Vagina (tissue), 2 donors: ENCODE results near the gene OBSCN.

Experiments used
- CTCF ChIP-seq, 3 experiments: fragments of 450-650 bp in 2 of 3; fragments of 200-600 bp in 1 of 3; sonication (generic) in 1 of 3; IDR thresholded peaks; one replicate each; pipeline ENCODE4 v1.5.1; 2017 to 2019; ENCODE audit warnings: antibody characterized with exemption in 3 of 3, mild to moderate bottlenecking in 2 of 3, moderate library complexity in 2 of 3
- POLR2AphosphoS5 ChIP-seq, 2 donors: sonication (generic); formaldehyde crosslinking; IDR thresholded peaks; one replicate each; pipeline ENCODE4 v1.9.0; 2017; ENCODE audit warnings: antibody characterized with exemption in 2 of 2, mild to moderate bottlenecking in 2 of 2, low read depth in 1 of 2; ENCODE audit not compliant: insufficient read depth in 1 of 2

GRCh38 chr1:228166170-228166936 is 41.5 kb upstream of the OBSCN start:
- TF ChIP-seq CTCF (IDR thresholded peaks at IDR 0.05), result peak in 1 of 3 experiments; percentile 43
- peak in 1 of 2 donors; percentile 81 for TF ChIP-seq POLR2AphosphoS5 (IDR thresholded peaks at IDR 0.05; ENCODE audit: insufficient read depth in 1 of 2, low read depth in 1 of 2)
